ENCODE measurements around the gene CHCHD4. TPM values are rescaled to one million over a fixed set of nuclear protein-coding genes. Genes with fewer than 3 reads are reported as not detected.

Gene CHCHD4
- total RNA-seq, 1 experiment from 2014 or later: 43.3 TPM

DNA sequence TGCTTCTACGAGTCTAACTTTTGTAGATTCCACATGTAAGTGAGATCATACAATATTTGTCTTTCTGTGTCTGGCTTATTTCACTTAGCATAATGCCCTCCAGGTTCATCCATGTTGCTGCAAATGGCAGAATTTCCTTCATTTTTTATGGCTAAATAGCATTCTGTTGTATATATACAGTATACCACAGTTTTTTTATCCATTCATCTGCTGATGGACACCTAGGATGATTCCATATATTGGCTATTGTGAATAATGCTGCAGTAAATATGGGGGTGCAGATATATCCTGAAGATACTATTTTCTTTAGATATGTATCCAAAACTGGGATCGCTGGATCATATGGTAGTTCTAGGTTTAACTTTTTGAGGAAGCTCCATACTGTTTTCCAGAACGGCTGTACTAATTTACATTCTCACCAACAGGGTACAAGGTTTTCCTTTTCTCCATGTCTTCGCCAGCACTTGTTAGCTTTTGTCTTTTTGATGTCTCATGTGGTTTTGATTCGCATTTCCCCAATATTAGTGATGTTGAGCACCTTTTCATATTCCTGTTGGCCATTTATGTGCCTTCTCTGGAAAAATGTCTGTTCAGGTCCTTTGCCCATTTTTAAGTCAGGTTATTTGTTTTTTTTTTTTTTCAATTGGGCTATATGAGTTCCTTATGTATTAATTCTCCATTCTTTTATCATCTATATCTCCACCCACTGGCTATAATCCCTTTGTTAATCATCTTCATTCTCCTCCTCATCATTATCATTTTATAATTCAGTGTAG, 26.9 kb downstream of the CHCHD4 start:
- CTCF ChIA-PET: interaction anchor here (1.1 kb wide), 1 partner anchor 201 kb away, joined by 4 read pairs; no protein-coding TSS in a partner anchor

DNA sequence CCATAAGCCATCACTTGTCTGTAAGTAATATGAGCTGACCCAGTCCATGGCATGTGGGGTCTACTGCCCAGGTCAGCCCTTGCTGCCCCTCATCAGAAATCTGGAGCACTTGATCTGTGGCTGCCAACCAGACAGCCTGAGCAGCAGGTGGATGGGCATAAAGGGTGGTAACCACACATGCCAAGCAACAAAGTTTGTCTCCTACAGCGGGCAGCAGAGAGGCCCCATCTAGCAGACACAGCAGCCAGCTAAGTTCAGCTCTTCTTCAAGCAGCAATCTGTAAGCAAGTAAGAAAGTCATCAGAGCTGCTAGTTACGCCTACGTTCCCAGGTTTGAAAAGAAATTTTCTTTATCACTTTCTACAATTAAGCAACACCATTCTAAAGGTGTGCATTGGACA, 27.9 kb downstream of the CHCHD4 start:
- intact Hi-C loops (cut with micrococcal nuclease): no loop called here
- Histone ChIP-seq H3K9me3 (ENCODE audit: low read length) (no peaks in the 10 kb centered on the region), H3K36me3 (ENCODE audit: low read depth, low read length) (no peaks in the 10 kb centered on the region), H3F3A (ENCODE audit: low read length, unreplicated experiment) (no peaks in the 10 kb centered on the region), H3K4me2 (ENCODE audit: low read length) (no peak overlapping the region), H4K20me1 (ENCODE audit: low read length) (no peaks in the 10 kb centered on the region), H2AFZ (ENCODE audit: low read length) (no peak overlapping the region), H3K27me3 (ENCODE audit: low read length) (peaks cover 21% of the 10 kb centered on the region; the same call in 1 of the 2 replicates), H3K27ac (ENCODE audit: low read length) (no peak overlapping the region), H3K9me2 (replicated peaks; ENCODE audit: low read length) (no peaks in the 10 kb centered on the region), H3K4me1 (ENCODE audit: insufficient read depth, low read length) (no peaks in the 10 kb centered on the region), H3K9ac (ENCODE audit: low read length) (no peak overlapping the region), H3K79me2 (ENCODE audit: low read length) (no peaks in the 10 kb centered on the region), H3K4me3 (ENCODE audit: low read length) (no peak overlapping the region)
- no TSS peak for BruUV-seq (replicated peaks)
- ATAC-seq: peak; percentile 62
- no peak for TF ChIP-seq EZH2phosphoT487 (IDR thresholded peaks at IDR 0.05; ENCODE audit: borderline replicate concordance, low read length)
- no peak for TF ChIP-seq EZH2 (IDR thresholded peaks at IDR 0.05; ENCODE audit: low read length, unreplicated experiment)
- TF ChIP-seq CTCF (conservative IDR thresholded peaks at IDR 0.05; ENCODE audit: low read depth, low read length): no peak; the same call in 1 of the 2 replicates
- peak; percentile 25 for DNase-seq
- POLR2A ChIA-PET (ENCODE audit: unreplicated experiment): no interaction called here
- CTCF ChIA-PET: interaction anchor here (1.1 kb wide), 1 partner anchor 200 kb away, joined by 4 read pairs; no protein-coding TSS in a partner anchor

More for the DNA sequence above, 26.9 kb downstream of the CHCHD4 start:
- H3K9me2 ChIP-seq (replicated peaks; ENCODE audit: low read length): no peaks in the 10 kb centered on the region
- no peaks in the 10 kb centered on the region for H3K79me2 ChIP-seq (ENCODE audit: low read length)
- peaks cover 22% of the 10 kb centered on the region; the same call in 1 of the 2 replicates for H3K27me3 ChIP-seq (ENCODE audit: low read length)
- H3K4me2 ChIP-seq (ENCODE audit: low read length): no peak overlapping the region
- H3K4me3 ChIP-seq (ENCODE audit: low read length): no peak overlapping the region
- no peaks in the 10 kb centered on the region for H3F3A ChIP-seq (ENCODE audit: low read length, unreplicated experiment)
- TF ChIP-seq EZH2 (IDR thresholded peaks at IDR 0.05; ENCODE audit: low read length, unreplicated experiment) (no peak), EZH2phosphoT487 (IDR thresholded peaks at IDR 0.05; ENCODE audit: borderline replicate concordance, low read length) (no peak), CTCF (conservative IDR thresholded peaks at IDR 0.05; ENCODE audit: low read depth, low read length) (no peak)
- ATAC-seq: no peak
- no peak overlapping the region for H2AFZ ChIP-seq (ENCODE audit: low read length)
- intact Hi-C loops (cut with micrococcal nuclease): no loop called here
- no peak overlapping the region for H3K9ac ChIP-seq (ENCODE audit: low read length)
- BruUV-seq (replicated peaks): no TSS peak
- H3K9me3 ChIP-seq (ENCODE audit: low read length): no peaks in the 10 kb centered on the region
- H4K20me1 ChIP-seq (ENCODE audit: low read length): no peaks in the 10 kb centered on the region
- no peak for DNase-seq
- H3K36me3 ChIP-seq (ENCODE audit: low read depth, low read length): no peaks in the 10 kb centered on the region
- POLR2A ChIA-PET (ENCODE audit: unreplicated experiment): no interaction called here
- no peaks in the 10 kb centered on the region for H3K4me1 ChIP-seq (ENCODE audit: insufficient read depth, low read length)
- H3K27ac ChIP-seq (ENCODE audit: low read length): no peak overlapping the region

GRCh38 chr3:14093831-14094230, 30.8 kb downstream of the CHCHD4 start:
- ATAC-seq (peak; percentile 73), DNase-seq (peak; percentile 72)
- Histone ChIP-seq H3K9ac (ENCODE audit: low read length) (no peak overlapping the region), H3K9me2 (replicated peaks; ENCODE audit: low read length) (no peaks in the 10 kb centered on the region), H3F3A (ENCODE audit: low read length, unreplicated experiment) (no peaks in the 10 kb centered on the region), H3K9me3 (ENCODE audit: low read length) (no peaks in the 10 kb centered on the region), H3K27me3 (ENCODE audit: low read length) (peaks cover 8% of the 10 kb centered on the region; the same call in 1 of the 2 replicates), H3K79me2 (ENCODE audit: low read length) (no peaks in the 10 kb centered on the region), H4K20me1 (ENCODE audit: low read length) (no peaks in the 10 kb centered on the region), H3K4me1 (ENCODE audit: insufficient read depth, low read length) (no peaks in the 10 kb centered on the region), H3K4me2 (ENCODE audit: low read length) (no peak overlapping the region), H3K27ac (ENCODE audit: low read length) (no peak overlapping the region), H2AFZ (ENCODE audit: low read length) (no peak overlapping the region), H3K36me3 (ENCODE audit: low read depth, low read length) (no peaks in the 10 kb centered on the region), H3K4me3 (ENCODE audit: low read length) (no peak overlapping the region)
- intact Hi-C loops (cut with micrococcal nuclease): no loop called here
- POLR2A ChIA-PET (ENCODE audit: unreplicated experiment): interaction anchor here (0.7 kb wide), 1 partner anchor 25 kb away, joined by 3 read pairs; no protein-coding TSS in a partner anchor
- CTCF ChIA-PET: no interaction called here
- BruUV-seq (replicated peaks): no TSS peak
- TF ChIP-seq CTCF (conservative IDR thresholded peaks at IDR 0.05; ENCODE audit: low read depth, low read length) (no peak), EZH2phosphoT487 (IDR thresholded peaks at IDR 0.05; ENCODE audit: borderline replicate concordance, low read length) (no peak), EZH2 (IDR thresholded peaks at IDR 0.05; ENCODE audit: low read length, unreplicated experiment) (no peak)

Measured in PC-3 (cell line).